ENCODE data around the gene HS1BP3.

HS1BP3 gene

GRCh38 chr2:20594048-20594750, 56.7 kb downstream of the HS1BP3 start:
- no peak for DNase-seq (ENCODE audit: low read depth)
- H3K4me3 ChIP-seq (ENCODE audit: low read length): no peak overlapping the region
- no peak for TF ChIP-seq CTCF (IDR thresholded peaks at IDR 0.05; ENCODE audit: insufficient read depth, low read depth, low read length, missing control alignments)

- TF ChIP-seq CTCF (IDR thresholded peaks at IDR 0.05; ENCODE audit: insufficient read depth, low read depth, low read length, missing control alignments): no peak
- peak; percentile 96 for DNase-seq (ENCODE audit: low read depth)
- no peak overlapping the region for H3K4me3 ChIP-seq (ENCODE audit: low read length)
Observed at GRCh38 chr2:20593072-20594034, 57.5 kb downstream of the HS1BP3 start.

- no peak for TF ChIP-seq CTCF (IDR thresholded peaks at IDR 0.05; ENCODE audit: insufficient read depth, low read depth, low read length, missing control alignments)
- DNase-seq (ENCODE audit: low read depth): no peak
- H3K4me3 ChIP-seq (ENCODE audit: low read length): no peak overlapping the region
Observed at GRCh38 chr2:20592106-20593071, 58.5 kb downstream of the HS1BP3 start.

DNA sequence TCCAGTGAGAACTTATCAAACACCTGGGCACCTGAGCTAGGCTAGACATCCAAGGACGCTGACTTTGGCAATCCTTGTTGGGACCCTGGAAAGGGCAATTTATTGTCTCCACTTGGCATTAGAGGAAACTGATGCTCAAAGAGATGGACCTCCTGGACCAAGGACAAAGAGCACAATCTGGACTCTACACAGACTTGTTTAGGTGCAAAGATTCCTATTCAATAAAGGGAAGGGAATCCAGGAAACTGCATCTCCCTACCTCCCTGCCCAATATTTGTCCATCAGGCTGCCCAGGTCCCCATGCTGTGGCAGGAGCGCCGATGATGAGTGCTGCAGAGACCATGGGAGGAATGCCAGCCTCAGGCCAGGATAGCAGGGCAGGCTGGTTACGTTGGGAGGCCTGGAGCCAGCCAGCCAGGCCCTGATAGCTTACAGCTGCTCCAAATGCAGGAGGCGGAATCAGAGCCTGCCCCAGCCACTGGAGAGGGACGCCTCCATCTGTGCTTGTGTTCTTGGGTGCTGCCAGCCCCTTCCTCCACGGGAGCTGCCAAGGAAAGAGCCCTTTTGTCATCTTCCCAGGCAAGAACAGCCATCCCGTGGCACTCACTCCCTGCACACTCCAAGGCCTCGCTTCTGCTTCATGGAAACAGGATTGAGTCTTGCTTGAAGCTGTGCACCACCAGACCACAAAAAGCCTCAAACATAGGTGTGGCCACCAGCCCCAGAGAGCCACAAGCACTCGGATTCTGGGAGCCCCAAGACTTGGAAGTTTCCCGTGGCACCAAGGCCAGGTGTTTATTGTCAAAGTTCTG, 60.0 kb downstream of the HS1BP3 start:
- no peak for DNase-seq (ENCODE audit: low read depth)
- no peak for TF ChIP-seq CTCF (IDR thresholded peaks at IDR 0.05; ENCODE audit: insufficient read depth, low read depth, low read length, missing control alignments)

DNA sequence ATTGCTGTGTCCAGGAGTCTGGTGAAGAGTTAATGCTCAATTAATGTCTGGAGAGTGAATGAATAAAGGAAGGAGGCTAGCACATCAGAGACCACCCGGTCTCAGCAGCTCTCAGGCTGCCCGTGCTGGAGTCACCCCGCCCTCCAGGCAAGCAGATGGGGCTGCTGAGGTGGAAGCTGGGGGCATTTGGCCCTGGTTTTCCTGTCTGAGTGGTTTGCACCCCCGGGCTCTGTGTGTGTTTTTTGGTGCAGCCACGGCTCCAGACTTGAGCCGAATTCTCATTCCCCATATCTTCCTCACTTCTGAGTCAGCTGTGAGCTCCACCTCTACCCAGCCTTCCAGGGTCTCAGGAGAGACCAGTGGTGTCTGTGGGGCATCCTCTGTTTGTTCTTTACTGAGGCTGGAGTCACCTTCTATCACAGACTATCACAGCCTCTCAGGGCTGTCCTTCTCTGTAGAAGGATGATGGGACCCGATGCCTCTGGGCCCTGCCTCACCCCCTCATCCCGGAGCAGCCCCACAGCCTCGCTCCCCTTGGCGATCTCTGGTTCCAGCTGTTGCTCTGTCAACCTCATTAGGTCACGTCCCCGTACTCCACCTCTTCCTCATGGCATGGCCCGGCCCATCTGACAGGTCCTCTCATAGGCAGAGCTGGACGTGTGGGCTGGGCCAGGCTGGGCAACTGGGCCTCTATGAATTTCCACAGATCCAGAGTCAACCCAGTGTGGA, 60.8 kb downstream of the HS1BP3 start:
- DNase-seq (ENCODE audit: low read depth): peak; percentile 56
- no peak for TF ChIP-seq CTCF (IDR thresholded peaks at IDR 0.05; ENCODE audit: insufficient read depth, low read depth, low read length, missing control alignments)
- no peak overlapping the region for H3K4me3 ChIP-seq (ENCODE audit: low read length)

More for the DNA sequence above, 60.0 kb downstream of the HS1BP3 start:
- H3K4me3 ChIP-seq (ENCODE audit: low read length): no peak overlapping the region

Data from epithelial cell of esophagus (primary cell).